ENCODE measurements around the gene MATK. TPM values are rescaled to one million over a fixed set of nuclear protein-coding genes. Genes with fewer than 3 reads are reported as not detected.

The MATK gene
- total and polyA plus RNA-seq, 7 donors: 1.8 to 7.7 (median 6.6) TPM; not detected in 4

- H3K27ac ChIP-seq: no peak overlapping the region
- intact Hi-C loops (cut with DNase I): no loop called here
Measured at GRCh38 chr19:3783660-3784584, 2.3 kb downstream of the MATK start.

GRCh38 chr19:3782903-3783302, 3.3 kb downstream of the MATK start:
- Histone ChIP-seq H3K4me3 (no peak overlapping the region), H3K36me3 (no peaks in the 10 kb centered on the region), H3K27me3 (peaks cover 0 to 55% (median 49%) of the 10 kb centered on the region in 3 donors), H3K27ac (no peak overlapping the region), H3K4me1 (peaks cover 0 to 13% (median 5%) of the 10 kb centered on the region in 4 donors), H3K9me3 (peaks cover 12 to 20% (median 16%) of the 10 kb centered on the region in 4 donors)
- intact Hi-C loops (cut with DNase I): no loop called here
- no peak for TF ChIP-seq POLR2A (IDR thresholded peaks at IDR 0.05)
- no peak for DNase-seq
- 89% methylated on average over 13 of the region's 13 CpGs for WGBS, 2 donors

More at GRCh38 chr19:3783660-3784584, 2.3 kb downstream of the MATK start:
- 77 to 85% methylated on average over 49 of the region's 49 CpGs for WGBS, 2 donors
- no peak for TF ChIP-seq EP300 (IDR thresholded peaks at IDR 0.05)
- TF ChIP-seq POLR2AphosphoS5 (IDR thresholded peaks at IDR 0.05): no peak
- TF ChIP-seq POLR2A (IDR thresholded peaks at IDR 0.05): no peak
- no peak for TF ChIP-seq CTCF (IDR thresholded peaks at IDR 0.05)
- Histone ChIP-seq H3K9me3 (peaks cover 12 to 20% (median 16%) of the 10 kb centered on the region in 4 donors), H3K4me3 (no peak overlapping the region), H3K36me3 (no peaks in the 10 kb centered on the region), H3K27me3 (peaks cover 0 to 55% (median 49%) of the 10 kb centered on the region in 3 donors), H3K4me1 (peaks cover 0 to 13% (median 5%) of the 10 kb centered on the region in 4 donors)
- DNase-seq: no peak

GRCh38 chr19:3782330-3782729, 3.9 kb downstream of the MATK start:
- Histone ChIP-seq H3K4me3 (no peak overlapping the region), H3K36me3 (no peaks in the 10 kb centered on the region), H3K4me1 (peaks cover 0 to 13% (median 5%) of the 10 kb centered on the region in 4 donors), H3K27ac (no peak overlapping the region), H3K27me3 (peaks cover 0 to 55% (median 49%) of the 10 kb centered on the region in 3 donors), H3K9me3 (peaks cover 12 to 20% (median 16%) of the 10 kb centered on the region in 4 donors)
- intact Hi-C loops (cut with DNase I): no loop called here
- 87% methylated on average over 1 of the region's 1 CpG for WGBS, 2 donors
- DNase-seq: no peak
- TF ChIP-seq POLR2AphosphoS5 (IDR thresholded peaks at IDR 0.05) (no peak), EP300 (IDR thresholded peaks at IDR 0.05) (no peak), CTCF (IDR thresholded peaks at IDR 0.05) (no peak), POLR2A (IDR thresholded peaks at IDR 0.05) (no peak)

- H3K9me3 ChIP-seq: peaks cover 12 to 20% (median 16%) of the 10 kb centered on the region in 4 donors
- DNase-seq: no peak
- TF ChIP-seq POLR2AphosphoS5 (IDR thresholded peaks at IDR 0.05): no peak
- no peak for TF ChIP-seq EP300 (IDR thresholded peaks at IDR 0.05)
- H3K36me3 ChIP-seq: no peaks in the 10 kb centered on the region
- peaks cover 0 to 13% (median 5%) of the 10 kb centered on the region in 4 donors for H3K4me1 ChIP-seq
- H3K4me3 ChIP-seq: no peak overlapping the region
- peaks cover 0 to 50% (median 46%) of the 10 kb centered on the region in 3 donors for H3K27me3 ChIP-seq
- intact Hi-C loops (cut with DNase I): no loop called here
- no peak overlapping the region for H3K27ac ChIP-seq
- WGBS, 2 donors: 98 to 99% methylated on average over 2 of the region's 2 CpGs
Measured at GRCh38 chr19:3781603-3782002, 4.6 kb downstream of the MATK start.

GRCh38 chr19:3780786-3781304, 5.3 kb downstream of the MATK start:
- TF ChIP-seq CTCF (IDR thresholded peaks at IDR 0.05) (no peak), POLR2AphosphoS5 (IDR thresholded peaks at IDR 0.05) (no peak), POLR2A (IDR thresholded peaks at IDR 0.05) (no peak), EP300 (IDR thresholded peaks at IDR 0.05) (no peak)
- H3K27ac ChIP-seq: no peak overlapping the region
- WGBS, 2 donors: 82 to 90% methylated on average over 9 of the region's 9 CpGs

More at GRCh38 chr19:3780786-3781304, 5.3 kb downstream of the MATK start:
- Histone ChIP-seq H3K4me1 (peaks cover 0 to 10% (median 4%) of the 10 kb centered on the region in 4 donors), H3K9me3 (peaks cover 12 to 20% (median 16%) of the 10 kb centered on the region in 4 donors), H3K27me3 (peaks cover 0 to 43% (median 40%) of the 10 kb centered on the region in 3 donors), H3K36me3 (no peaks in the 10 kb centered on the region), H3K4me3 (no peak overlapping the region)
- DNase-seq: no peak
- intact Hi-C loops (cut with DNase I): no loop called here

Data from sigmoid colon (tissue), 7 donors.